Hepatocyte (in vitro differentiated cells): ENCODE measurements around the gene PPP2R5C.

Experiments used
- EZH2phosphoT487 ChIP-seq: fragments of 200-600 bp; sonication (generic); IDR thresholded peaks from one replicate; pipeline ENCODE4 v1.6.1; 2018; ENCODE audit warnings: antibody characterized with exemption, mild to moderate bottlenecking, low read depth, moderate library complexity; ENCODE audit not compliant: unreplicated experiment, severe bottlenecking
- TF ChIP-seq, protein P1 (sequence below): fragments of 200-600 bp; sonication (generic); IDR thresholded peaks from 2 replicates; pipeline ENCODE4 v1.5.1; 2016; ENCODE audit warnings: antibody characterized with exemption, mild to moderate bottlenecking; ENCODE audit not compliant: poor library complexity

DNA sequence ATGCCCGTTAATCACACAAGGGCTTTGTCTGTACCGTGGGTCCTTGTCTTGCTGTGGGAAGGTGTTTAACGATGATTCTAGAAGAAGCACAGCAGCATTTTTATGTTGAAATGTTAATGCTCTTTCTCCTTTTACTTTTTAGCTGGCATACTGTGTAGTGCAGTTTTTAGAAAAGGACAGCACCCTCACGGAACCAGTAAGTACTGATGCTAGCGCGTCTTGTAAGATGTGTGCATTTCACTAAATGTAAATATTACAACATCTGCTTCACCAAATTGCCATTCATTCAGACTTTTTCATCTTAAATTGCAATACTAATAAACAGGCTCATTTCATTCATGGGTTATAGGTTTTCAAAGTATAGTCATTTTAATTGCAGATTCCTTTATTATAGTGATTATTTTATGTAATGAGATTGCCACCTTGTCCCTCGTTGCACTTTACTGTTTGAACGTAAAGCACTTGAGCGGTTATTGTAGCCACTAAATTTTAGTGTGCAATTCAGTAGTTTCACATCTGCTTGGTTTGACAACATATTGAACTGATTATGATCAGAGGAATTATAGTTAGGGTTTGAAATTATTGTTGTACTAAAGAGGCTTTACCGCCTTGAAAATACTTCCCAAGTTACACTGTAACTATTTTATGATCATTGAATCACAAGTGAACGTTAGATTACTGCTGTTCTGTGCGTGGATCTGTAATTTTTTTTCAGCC is 133.0 kb downstream of the PPP2R5C start:
- no peak for TF ChIP-seq EZH2phosphoT487
- TF ChIP-seq, protein P1, sequence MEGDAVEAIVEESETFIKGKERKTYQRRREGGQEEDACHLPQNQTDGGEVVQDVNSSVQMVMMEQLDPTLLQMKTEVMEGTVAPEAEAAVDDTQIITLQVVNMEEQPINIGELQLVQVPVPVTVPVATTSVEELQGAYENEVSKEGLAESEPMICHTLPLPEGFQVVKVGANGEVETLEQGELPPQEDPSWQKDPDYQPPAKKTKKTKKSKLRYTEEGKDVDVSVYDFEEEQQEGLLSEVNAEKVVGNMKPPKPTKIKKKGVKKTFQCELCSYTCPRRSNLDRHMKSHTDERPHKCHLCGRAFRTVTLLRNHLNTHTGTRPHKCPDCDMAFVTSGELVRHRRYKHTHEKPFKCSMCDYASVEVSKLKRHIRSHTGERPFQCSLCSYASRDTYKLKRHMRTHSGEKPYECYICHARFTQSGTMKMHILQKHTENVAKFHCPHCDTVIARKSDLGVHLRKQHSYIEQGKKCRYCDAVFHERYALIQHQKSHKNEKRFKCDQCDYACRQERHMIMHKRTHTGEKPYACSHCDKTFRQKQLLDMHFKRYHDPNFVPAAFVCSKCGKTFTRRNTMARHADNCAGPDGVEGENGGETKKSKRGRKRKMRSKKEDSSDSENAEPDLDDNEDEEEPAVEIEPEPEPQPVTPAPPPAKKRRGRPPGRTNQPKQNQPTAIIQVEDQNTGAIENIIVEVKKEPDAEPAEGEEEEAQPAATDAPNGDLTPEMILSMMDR: no peak
